Fibroblast of pulmonary artery (primary cell): ENCODE results near the gene PANX3.
A peak's percentile ranks its signal among the peaks of the same experiment; 100 is the strongest.

Experiments
- DNase-seq: peaks from one replicate; pipeline ENCODE4 v3.0.0-alpha.2; 2010; ENCODE audit warnings: low read depth
- H3K4me3 ChIP-seq: replicated peaks from 2 replicates; pipeline ENCODE4 v1.5.1; 2011; ENCODE audit warnings: low read depth, mild to moderate bottlenecking, control low read depth, low read length, moderate library complexity
- CTCF ChIP-seq: IDR thresholded peaks from 2 replicates; pipeline ENCODE4 v1.5.1; 2011; ENCODE audit warnings: mild to moderate bottlenecking, control low read depth, low read length, inconsistent platforms; ENCODE audit errors: missing control alignments

The PANX3 gene

GRCh38 chr11:124629961-124630360, 18.7 kb downstream of the PANX3 start:
- no peak overlapping the region for H3K4me3 ChIP-seq
- no peak for DNase-seq
- TF ChIP-seq CTCF, result no peak

- H3K4me3 ChIP-seq, result no peak overlapping the region
- peak; percentile 40 for TF ChIP-seq CTCF
- DNase-seq, result peak; percentile 30
Measured at GRCh38 chr11:124633355-124633754, 22.1 kb downstream of the PANX3 start.

DNA sequence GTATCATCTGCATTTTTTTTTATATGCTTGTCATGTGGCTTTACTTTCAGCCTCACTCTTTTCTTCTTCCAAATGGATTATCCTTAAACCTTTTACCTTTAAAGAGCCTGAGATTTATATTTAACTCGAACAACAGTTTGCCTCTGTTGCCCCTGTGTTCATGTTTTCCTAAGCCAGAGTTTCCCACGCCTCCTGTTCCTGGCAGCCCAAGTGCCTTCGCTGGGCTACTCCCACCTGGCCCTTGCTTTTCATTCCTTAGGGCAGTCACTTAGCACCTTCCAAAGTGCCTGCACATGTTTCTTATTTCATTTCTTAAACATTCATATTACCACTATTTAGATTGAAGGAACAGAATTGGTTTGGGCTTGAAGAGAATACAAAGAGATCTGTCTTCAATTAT, 24.7 kb downstream of the PANX3 start:
- no peak for DNase-seq
- TF ChIP-seq CTCF, result no peak
- H3K4me3 ChIP-seq, result no peak overlapping the region

- TF ChIP-seq CTCF, result no peak
- no peak for DNase-seq
- no peak overlapping the region for H3K4me3 ChIP-seq
Measured at GRCh38 chr11:124638500-124638899, 27.3 kb downstream of the PANX3 start.

DNA sequence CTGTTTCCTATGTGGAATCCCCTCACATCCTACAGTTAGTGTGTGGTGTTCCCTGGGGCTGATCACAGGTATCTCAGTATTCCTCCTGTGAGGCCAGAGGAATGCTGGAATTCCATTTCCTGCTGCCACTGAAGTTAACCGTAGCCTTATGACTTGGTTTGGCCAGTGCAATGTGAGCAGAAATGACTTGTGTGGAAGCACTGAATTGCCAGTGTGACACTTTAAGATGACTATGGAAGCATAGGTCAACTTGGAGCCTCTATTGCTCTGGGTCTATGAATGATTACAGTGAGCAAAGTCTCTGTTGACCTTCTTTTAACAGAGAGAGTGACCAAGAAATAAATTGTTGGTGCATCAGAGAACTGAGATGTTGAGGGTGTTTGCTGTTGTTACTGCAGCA, 28.0 kb downstream of the PANX3 start:
- DNase-seq, result no peak
- TF ChIP-seq CTCF, result no peak
- no peak overlapping the region for H3K4me3 ChIP-seq

DNA sequence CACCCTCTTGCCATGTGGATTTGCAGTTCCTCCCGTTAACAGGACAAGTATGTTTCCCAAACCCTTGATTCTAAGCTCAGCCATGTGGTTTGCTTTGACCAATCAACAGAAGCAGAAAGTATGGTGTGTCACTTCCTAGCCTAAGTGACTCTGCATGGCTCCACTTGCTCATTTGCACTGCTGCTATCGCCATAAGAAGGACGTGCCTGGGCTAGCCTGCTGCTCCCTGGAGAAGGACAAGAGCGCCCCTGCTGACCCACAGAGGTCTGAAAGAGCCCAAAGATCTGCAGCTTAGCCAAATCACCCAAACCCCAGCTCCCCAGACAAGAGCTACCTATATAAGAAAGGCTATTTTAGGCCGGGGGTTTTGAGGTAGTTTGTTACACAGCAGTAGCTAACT, 29.4 kb downstream of the PANX3 start:
- TF ChIP-seq CTCF, result no peak
- H3K4me3 ChIP-seq, result no peak overlapping the region
- no peak for DNase-seq

- no peak for TF ChIP-seq CTCF
- no peak for DNase-seq
- H3K4me3 ChIP-seq, result no peak overlapping the region
Measured at GRCh38 chr11:124642628-124643027, 31.4 kb downstream of the PANX3 start.
